ENCODE data around the gene R3HDM4. TPM values are rescaled to one million over a fixed set of nuclear protein-coding genes. Genes with fewer than 3 reads are reported as not detected.

R3HDM4 gene
- total RNA-seq, 2 experiments from 2014 or later = 108 to 113 TPM

DNA sequence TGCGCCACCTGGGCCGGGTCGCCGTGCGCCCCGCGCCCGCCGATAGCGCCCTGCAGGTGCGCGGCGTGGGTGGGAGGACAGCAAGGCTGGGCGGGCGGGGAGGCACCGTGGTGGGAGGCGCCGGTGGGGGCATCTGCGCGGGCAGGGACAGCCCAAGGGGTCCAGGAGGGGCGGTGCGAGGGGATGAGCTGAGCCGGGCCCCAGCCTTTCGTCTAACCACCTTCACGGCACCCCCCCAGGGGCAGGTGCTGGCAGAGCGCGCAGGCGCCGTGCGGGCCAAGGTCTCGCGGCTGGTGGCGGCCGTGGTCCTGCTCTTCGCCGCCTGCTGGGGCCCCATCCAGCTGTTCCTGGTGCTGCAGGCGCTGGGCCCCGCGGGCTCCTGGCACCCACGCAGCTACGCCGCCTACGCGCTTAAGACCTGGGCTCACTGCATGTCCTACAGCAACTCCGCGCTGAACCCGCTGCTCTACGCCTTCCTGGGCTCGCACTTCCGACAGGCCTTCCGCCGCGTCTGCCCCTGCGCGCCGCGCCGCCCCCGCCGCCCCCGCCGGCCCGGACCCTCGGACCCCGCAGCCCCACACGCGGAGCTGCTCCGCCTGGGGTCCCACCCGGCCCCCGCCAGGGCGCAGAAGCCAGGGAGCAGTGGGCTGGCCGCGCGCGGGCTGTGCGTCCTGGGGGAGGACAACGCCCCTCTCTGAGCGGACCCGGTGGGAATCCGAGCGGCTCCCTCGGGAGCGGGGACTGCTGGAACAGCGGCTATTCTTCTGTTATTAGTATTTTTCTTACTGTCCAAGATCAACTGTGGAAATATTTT lies 7.2 kb upstream of the R3HDM4 start:
- Mint-ChIP-seq H3K4me3 (peak overlapping the region; percentile 84), H3K9me3 (no peaks in the 10 kb centered on the region), H3K4me1 (peaks cover 12% of the 10 kb centered on the region), H3K27ac (peak overlapping the region; percentile 61), H3K36me3 (no peaks in the 10 kb centered on the region), H3K27me3 (peaks cover 8% of the 10 kb centered on the region)
- POLR2A ChIA-PET = interaction anchor here (0.6 to 3.2 kb wide), 5 partner anchors 12 to 119 kb away, joined by 3 to 26 read pairs (median 3); partner anchors contain the start of genes MED16, RNU6-9 and WDR18
- peak; percentile 40 for ATAC-seq (ENCODE audit: low read depth)
- peak; percentile 80 for DNase-seq

DNA sequence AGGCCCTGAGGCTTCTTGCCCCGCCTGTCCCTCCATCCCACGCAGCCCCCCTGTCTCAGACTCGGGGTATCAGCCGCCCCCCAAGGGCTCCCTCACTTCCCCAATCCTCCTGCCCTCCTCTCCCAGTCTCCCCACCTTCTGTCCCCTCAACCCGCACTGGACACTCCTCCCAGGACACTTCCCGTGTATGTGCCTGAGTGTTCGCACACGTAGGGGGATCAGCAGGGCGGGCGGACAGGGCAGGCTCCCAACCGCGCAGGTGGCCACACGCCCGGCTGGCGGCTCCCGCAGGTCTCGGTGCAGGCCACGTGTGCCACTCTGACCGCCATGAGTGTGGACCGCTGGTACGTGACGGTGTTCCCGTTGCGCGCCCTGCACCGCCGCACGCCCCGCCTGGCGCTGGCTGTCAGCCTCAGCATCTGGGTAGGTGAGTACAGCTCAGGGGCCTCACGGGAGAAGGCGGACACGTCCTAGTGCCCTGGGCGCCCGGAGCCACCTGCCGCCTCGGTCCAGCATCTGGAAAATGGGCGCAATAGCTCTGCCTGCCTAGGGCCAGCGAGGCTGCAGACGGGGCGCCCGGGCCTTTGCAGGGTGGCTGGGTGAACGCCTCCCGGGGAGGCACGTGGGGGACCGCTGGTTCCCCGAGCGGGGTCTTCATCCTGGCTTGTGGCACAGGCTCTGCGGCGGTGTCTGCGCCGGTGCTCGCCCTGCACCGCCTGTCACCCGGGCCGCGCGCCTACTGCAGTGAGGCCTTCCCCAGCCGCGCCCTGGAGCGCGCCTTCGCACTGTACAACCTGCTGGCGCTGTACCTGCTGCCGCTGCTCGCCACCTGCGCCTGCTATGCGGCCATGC lies 6.4 kb upstream of the R3HDM4 start:
- POLR2A ChIA-PET = interaction anchor here (0.6 to 3.2 kb wide), 4 partner anchors 26 to 119 kb away, joined by 3 to 26 read pairs (median 6); partner anchors contain the start of genes MED16, RNU6-9 and WDR18
- H3K27me3 Mint-ChIP-seq = peaks cover 8% of the 10 kb centered on the region
- ATAC-seq (ENCODE audit: low read depth) (peak; percentile 27), DNase-seq (peak; percentile 73)
- H3K4me1 Mint-ChIP-seq = peaks cover 14% of the 10 kb centered on the region
- no peaks in the 10 kb centered on the region for H3K36me3 Mint-ChIP-seq
- peak overlapping the region; percentile 65 for H3K4me3 Mint-ChIP-seq
- H3K9me3 Mint-ChIP-seq = no peaks in the 10 kb centered on the region
- no peak overlapping the region for H3K27ac Mint-ChIP-seq

DNA sequence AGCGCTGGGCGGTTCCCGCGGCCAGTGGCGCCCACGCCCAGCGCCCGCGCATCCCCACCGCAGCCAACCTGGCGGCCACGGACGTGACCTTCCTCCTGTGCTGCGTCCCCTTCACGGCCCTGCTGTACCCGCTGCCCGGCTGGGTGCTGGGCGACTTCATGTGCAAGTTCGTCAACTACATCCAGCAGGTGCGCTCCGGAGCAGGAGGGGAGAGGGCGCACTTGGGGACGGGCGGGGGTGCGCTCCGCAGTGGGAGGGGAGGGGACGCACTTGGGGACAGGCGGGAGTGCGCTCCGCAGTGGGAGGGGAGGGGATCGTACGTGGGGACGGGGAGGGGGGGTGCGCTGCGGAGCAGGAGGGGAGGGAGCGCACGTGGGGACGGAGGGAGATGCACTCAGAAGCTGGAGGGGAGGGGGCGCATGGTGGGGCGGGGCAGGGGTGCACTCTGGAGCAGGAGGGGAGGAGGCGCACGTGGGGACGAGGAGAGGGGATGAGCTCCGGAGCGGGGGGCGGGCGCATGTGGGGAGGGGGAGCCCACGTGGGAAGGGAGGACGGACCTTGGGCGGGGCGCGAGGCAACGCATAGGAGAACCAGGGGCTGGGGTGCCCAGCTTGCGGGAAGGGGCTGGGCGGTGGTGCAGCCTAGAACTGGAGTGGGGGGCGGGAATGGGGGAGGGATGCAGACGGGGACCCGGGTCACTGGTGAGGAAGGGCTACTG lies 5.6 kb upstream of the R3HDM4 start:
- no peak overlapping the region for H3K27ac Mint-ChIP-seq
- H3K9me3 Mint-ChIP-seq = no peaks in the 10 kb centered on the region
- peak overlapping the region; percentile 65 for H3K4me3 Mint-ChIP-seq
- POLR2A ChIA-PET = interaction anchor here (0.6 to 3.2 kb wide), 6 partner anchors 10 to 66 kb away, joined by 3 to 26 read pairs (median 4); partner anchors contain the start of genes MED16, RNU6-9 and WDR18
- peaks cover 12% of the 10 kb centered on the region for H3K4me1 Mint-ChIP-seq
- ATAC-seq (ENCODE audit: low read depth) (no peak), DNase-seq (peak; percentile 64)
- H3K36me3 Mint-ChIP-seq = no peaks in the 10 kb centered on the region
- H3K27me3 Mint-ChIP-seq = peaks cover 8% of the 10 kb centered on the region

DNA sequence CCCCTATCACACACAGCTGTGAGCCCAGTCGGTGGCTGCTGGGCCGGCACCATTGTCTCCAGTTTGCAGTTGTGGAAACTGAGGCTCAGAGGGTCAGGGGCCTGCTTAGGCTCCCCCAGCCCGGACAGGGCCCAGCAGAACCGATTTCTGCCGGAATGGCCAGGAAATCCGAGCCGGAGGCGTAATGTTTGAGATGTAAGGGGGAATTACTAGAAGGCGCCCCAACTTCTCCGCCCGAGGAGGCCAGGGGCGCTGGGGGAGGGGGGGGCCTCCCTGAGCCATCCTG lies 5.1 kb upstream of the R3HDM4 start:
- POLR2A ChIA-PET = interaction anchor here (0.6 to 3.2 kb wide), 4 partner anchors 10 to 58 kb away, joined by 3 to 26 read pairs (median 4); no protein-coding TSS in a partner anchor
- H3K4me1 Mint-ChIP-seq = peaks cover 13% of the 10 kb centered on the region
- peak overlapping the region; percentile 76 for H3K4me3 Mint-ChIP-seq
- no peaks in the 10 kb centered on the region for H3K9me3 Mint-ChIP-seq
- H3K27ac Mint-ChIP-seq = no peak overlapping the region
- ATAC-seq (ENCODE audit: low read depth) (no peak), DNase-seq (no peak)
- H3K27me3 Mint-ChIP-seq = peaks cover 8% of the 10 kb centered on the region
- H3K36me3 Mint-ChIP-seq = no peaks in the 10 kb centered on the region

DNA sequence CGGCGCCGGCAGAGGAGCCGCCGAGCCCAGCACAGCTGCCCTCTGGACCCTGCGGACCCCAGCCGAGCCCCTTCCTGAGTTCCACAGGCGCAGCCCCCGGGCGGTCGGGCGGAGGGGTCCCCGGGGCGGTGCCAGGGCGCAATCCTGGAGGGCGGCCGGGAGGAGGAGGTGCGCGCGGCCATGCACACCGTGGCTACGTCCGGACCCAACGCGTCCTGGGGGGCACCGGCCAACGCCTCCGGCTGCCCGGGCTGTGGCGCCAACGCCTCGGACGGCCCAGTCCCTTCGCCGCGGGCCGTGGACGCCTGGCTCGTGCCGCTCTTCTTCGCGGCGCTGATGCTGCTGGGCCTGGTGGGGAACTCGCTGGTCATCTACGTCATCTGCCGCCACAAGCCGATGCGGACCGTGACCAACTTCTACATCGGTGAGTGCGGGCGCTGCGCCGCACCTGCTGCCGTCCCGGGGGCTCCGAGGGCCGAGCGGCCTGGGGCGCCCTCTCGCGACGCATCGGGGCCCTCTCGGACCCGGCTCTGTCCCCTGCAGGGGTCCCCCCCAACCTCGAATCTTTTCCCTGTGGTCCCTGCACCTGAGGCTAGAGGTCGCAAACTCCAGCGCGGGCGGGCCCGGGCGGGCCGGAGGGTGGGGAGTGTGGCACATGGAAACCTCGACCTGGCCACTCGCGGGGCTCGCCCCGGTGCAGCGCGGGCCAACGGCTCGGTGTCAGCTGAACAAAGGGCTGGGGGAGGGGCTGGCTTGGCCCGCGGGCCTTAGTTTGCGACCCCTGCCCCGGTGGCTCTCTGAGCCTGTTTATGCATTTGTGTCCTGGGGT lies 4.5 kb upstream of the R3HDM4 start, which contains the start of gene KISS1R:
Gene KISS1R (plus strand): TSS at position 11 of the 829 bp plus-strand sequence. CDS start 170 bp downstream, at position 181.
- Mint-ChIP-seq H3K27me3 (peaks cover 8% of the 10 kb centered on the region), H3K9me3 (no peaks in the 10 kb centered on the region), H3K4me1 (peaks cover 13% of the 10 kb centered on the region), H3K27ac (no peak within 1 kb of the TSS), H3K4me3 (peak within 1 kb of the TSS; percentile 76), H3K36me3 (no peaks in the 10 kb centered on the region)
- DNase-seq (peak; percentile 75), ATAC-seq (ENCODE audit: low read depth) (peak; percentile 15)
- POLR2A ChIA-PET = interaction anchor here (0.6 to 3.2 kb wide), 4 partner anchors 9 to 57 kb away, joined by 3 to 26 read pairs (median 4); no protein-coding TSS in a partner anchor

DNA sequence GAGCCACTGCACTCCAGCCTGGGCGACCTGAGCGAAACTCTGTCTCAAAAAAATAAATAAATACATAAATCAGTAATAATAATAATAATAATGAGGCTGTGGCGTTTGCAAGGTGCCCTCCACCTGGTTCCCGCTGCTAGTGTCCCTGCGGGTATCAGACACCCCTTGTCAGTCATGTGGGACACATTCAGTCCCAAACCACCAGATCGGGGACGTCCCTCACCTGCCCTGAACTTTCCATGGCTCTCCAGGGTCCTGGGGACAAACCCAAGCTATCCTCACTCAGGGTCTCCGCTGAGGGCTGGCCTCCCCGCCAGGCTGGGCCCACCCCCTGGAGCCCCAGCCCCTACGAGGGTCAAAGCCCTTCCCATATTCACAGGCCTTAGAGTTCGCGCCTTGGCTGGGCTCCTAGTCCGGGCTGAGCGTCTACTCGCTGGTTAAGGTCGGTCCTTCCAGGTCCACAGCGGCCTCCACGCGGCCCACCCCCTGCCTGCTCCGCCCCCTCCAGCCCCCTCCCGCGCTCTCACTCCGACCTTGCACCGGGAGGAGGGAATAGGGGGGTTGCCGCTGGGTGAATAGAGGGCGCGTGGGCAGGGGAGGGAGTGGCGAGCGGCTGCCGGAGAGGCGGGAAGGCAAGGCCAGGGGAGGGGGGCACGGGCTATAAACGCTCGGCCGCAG lies 3.8 kb upstream of the R3HDM4 start:
- H3K4me1 Mint-ChIP-seq = peaks cover 10% of the 10 kb centered on the region
- DNase-seq = no peak
- peaks cover 8% of the 10 kb centered on the region for H3K27me3 Mint-ChIP-seq
- H3K4me3 Mint-ChIP-seq = peak overlapping the region; percentile 28
- POLR2A ChIA-PET = interaction anchor here (1.2 kb wide), 1 partner anchor 54 kb away, joined by 4 read pairs; no protein-coding TSS in a partner anchor
- no peaks in the 10 kb centered on the region for H3K36me3 Mint-ChIP-seq
- ATAC-seq (ENCODE audit: low read depth) = no peak
- no peak overlapping the region for H3K27ac Mint-ChIP-seq
- no peaks in the 10 kb centered on the region for H3K9me3 Mint-ChIP-seq

DNA sequence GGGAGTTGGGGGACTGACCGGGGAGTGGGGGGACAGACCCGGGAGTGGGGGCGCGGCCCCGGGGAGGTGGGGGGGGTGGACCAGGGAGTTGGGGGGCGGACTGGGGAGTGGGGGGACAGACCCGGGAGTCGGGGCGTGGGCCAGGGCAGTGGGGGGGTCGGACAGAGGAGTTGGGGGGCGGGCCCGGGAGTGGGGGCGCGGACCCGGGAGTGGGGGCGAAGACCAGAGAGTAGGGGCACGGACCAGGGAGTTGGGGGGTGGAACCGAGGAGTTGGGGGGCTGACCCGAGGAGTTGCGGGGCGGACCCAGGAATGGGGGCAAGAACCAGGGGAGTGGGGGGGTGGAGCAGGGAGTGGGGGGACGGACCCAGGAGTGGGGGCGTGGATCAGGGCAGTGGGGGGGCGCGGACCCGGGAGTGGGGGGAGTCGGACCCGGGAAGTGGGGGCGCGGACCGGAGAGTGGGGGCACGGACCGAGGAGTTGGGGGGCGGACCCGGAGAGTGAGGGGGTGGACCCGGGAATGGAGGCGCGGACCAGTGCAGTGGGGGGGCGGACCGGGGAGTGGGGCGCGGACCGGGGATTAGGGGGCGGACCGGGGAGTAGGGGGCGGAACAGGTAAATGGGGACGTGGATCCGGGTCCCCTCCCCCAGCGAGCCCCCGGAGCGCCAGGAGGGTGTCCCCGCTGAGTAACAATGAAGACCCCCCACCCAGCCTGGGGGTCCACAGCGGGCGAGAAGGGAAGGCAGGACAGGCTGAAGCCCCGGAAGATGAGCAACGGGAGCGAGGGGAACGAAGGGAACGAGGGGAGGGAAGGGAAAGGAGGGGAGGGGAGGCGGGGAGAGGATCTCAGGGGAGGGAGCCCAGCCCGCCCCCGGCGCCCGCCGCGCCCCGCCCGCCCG lies 589 bp downstream of the R3HDM4 start:
- Mint-ChIP-seq H3K4me1 (peaks cover 28% of the 10 kb centered on the region), H3K27ac (peak overlapping the region; percentile 95), H3K4me3 (peak overlapping the region; percentile 91), H3K36me3 (peaks cover 4% of the 10 kb centered on the region), H3K27me3 (no peaks in the 10 kb centered on the region), H3K9me3 (no peaks in the 10 kb centered on the region)
- POLR2A ChIA-PET = interaction anchor here (1.6 to 1.9 kb wide), 2 partner anchors 19 to 49 kb away, joined by 5 to 8 read pairs; partner anchors contain the start of genes MED16 and RNU6-9
- DNase-seq (no peak), ATAC-seq (ENCODE audit: low read depth) (no peak)

DNA sequence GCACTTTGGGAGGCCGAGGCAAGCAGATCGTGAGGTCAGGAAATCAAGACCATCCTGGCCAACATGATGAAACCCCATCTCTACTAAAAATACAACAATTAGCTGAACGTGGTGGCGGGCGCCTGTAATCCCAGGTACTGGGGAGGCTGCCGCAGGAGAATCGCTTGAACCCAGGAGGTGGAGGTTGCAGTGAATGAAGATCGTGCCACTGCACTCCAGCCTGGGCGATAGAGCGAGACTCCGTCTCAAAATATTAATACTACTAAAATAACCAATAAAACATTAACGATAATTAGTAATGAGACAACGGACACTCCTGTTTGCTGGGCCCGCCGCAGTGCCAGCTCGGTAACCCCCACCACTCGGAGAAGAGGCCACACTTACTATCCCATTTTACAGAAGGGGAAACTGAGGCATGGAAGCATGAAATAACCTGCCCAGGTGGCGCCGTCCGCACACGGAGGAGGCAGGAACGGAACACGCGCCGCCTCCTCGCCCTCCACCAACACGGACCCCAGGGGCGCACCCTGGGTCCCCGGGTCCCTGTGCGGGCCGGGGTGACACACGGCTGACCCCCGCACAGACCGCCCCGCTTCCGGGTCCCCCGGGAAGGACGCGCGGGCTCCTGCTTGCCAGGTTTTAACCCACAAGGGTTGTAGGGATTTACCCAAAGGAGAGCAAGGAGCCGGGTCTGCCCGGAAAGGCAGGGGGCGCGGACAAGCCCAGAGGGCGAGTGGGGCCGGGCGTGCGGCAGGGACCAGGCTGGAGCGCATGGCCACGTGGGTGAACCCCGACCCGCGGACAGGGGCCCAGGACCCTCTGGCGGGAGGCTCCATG lies 1.6 kb downstream of the R3HDM4 start:
- H3K4me1 Mint-ChIP-seq = peaks cover 37% of the 10 kb centered on the region
- DNase-seq (no peak), ATAC-seq (ENCODE audit: low read depth) (no peak)
- peaks cover 4% of the 10 kb centered on the region for H3K36me3 Mint-ChIP-seq
- H3K9me3 Mint-ChIP-seq = no peaks in the 10 kb centered on the region
- H3K27me3 Mint-ChIP-seq = no peaks in the 10 kb centered on the region
- peak overlapping the region; percentile 60 for H3K27ac Mint-ChIP-seq
- peak overlapping the region; percentile 60 for H3K4me3 Mint-ChIP-seq
- POLR2A ChIA-PET = no interaction called here

DNA sequence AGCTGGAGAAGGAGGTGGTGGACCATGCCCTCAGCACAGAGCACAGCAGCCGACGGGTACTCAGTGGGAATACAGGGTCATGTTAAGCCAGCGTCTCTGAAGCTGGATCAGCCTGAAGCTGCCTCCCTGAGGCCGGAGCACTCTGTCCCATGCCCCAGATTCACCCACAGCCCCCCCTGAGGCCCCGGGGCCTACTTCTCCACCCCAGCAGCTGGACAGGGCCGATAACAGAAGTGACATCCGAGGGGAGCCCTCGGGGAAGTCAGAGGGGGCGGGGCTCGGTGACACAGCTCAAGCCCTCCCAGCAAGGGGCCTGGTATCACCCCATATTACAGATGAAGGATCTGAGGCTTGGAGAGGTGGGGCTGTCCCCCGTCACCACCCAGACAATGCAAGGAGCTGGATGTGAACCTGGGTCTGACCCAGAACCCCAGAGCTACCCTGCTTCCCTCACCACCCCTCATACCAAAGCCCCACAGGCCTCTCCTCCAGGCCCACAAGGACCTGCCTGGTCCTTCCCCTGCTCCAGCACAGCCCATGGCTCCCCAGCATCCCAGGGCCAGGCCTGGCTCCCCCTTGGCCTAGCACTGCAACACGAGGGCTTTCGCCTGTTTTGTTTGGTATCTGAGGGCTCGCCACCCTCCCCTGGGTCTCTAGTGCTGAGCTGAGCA lies 5.7 kb downstream of the R3HDM4 start:
- no peak for DNase-seq
- H3K4me1 Mint-ChIP-seq = peaks cover 36% of the 10 kb centered on the region
- H3K4me3 Mint-ChIP-seq = peak overlapping the region; percentile 80
- POLR2A ChIA-PET = interaction anchor here (1.1 to 4.0 kb wide), 7 partner anchors 15 to 362 kb away, joined by 4 to 57 read pairs (median 5); partner anchors contain the start of genes CIRBP, MED16, RNU6-9 and WDR18
- peaks cover 4% of the 10 kb centered on the region for H3K36me3 Mint-ChIP-seq
- peak overlapping the region; percentile 79 for H3K27ac Mint-ChIP-seq
- no peak for ATAC-seq (ENCODE audit: low read depth)
- no peaks in the 10 kb centered on the region for H3K27me3 Mint-ChIP-seq
- no peaks in the 10 kb centered on the region for H3K9me3 Mint-ChIP-seq

DNA sequence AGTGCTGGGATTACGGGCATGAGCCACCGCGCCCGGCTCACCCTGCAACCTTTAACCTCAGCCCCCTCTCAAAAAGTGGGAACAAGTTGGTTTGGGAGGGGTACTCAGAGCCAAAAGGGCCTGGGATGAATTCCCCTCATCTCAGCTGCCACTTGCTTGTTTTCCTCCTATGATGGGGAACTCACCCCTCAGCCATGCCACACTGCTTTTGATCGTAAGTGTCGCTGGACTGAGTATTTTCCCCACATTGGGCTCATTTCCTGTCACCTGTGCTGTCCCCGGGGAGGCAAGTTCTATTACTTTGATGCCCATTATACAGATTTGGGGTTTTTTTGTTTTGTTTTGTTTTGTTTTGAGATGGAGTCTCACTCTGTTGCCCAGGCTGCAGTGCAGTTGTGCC lies 6.5 kb downstream of the R3HDM4 start:
- DNase-seq (no peak), ATAC-seq (ENCODE audit: low read depth) (no peak)
- POLR2A ChIA-PET = interaction anchor here (1.3 to 4.0 kb wide), 4 partner anchors 14 to 41 kb away, joined by 4 to 57 read pairs (median 4); partner anchors contain the start of genes MED16 and RNU6-9
- H3K27ac Mint-ChIP-seq = peak overlapping the region; percentile 79
- H3K9me3 Mint-ChIP-seq = no peaks in the 10 kb centered on the region
- H3K4me1 Mint-ChIP-seq = peaks cover 36% of the 10 kb centered on the region
- peaks cover 4% of the 10 kb centered on the region for H3K36me3 Mint-ChIP-seq
- no peaks in the 10 kb centered on the region for H3K27me3 Mint-ChIP-seq
- H3K4me3 Mint-ChIP-seq = no peak overlapping the region

Data from activated naive CD8-positive, alpha-beta T cell treated with anti-CD3 and anti-CD28 coated beads, Interleukin-2, amount 10 ng/mL, durations not matched to agents 7 days and 5 days (primary cell).